ENCODE data around the gene GLP2R.

The GLP2R gene

GRCh38 chr17:9924735-9925191, 99.0 kb downstream of the GLP2R start:
- H3K9me3 ChIP-seq (ENCODE audit: control insufficient read depth, insufficient read depth, low read length): no peaks in the 10 kb centered on the region
- H3K4me1 ChIP-seq (ENCODE audit: insufficient read depth, low read length): no peaks in the 10 kb centered on the region; the same call in 1 of the 2 replicates
- no peaks in the 10 kb centered on the region for H3K36me3 ChIP-seq (ENCODE audit: insufficient read depth, low read length)
- no peak overlapping the region for H3K9ac ChIP-seq (ENCODE audit: low read depth, low read length)

DNA sequence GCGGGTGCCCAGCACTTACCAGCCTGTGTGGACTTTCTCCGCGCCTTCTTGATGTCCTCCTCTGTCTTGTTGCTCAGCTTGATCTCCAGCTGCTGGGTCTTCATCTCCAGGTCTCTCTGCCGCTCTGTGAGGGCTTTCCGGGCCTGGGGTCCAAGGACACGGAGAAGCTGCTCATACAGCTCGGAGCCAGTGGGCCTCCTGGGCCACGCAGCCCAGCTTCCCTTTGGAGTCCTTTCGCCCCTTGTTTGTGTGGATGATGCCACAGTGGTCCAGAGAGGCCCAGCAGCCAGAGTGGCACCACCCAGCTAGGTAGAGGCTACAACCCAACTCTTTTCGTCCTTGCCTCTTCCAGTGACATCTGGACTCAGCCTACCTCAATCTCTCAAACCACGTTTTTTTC, 99.7 kb downstream of the GLP2R start:
- Histone ChIP-seq H3K9me3 (ENCODE audit: control insufficient read depth, insufficient read depth, low read length) (no peaks in the 10 kb centered on the region), H3K36me3 (ENCODE audit: insufficient read depth, low read length) (no peaks in the 10 kb centered on the region), H3K9ac (ENCODE audit: low read depth, low read length) (no peak overlapping the region), H3K4me1 (ENCODE audit: insufficient read depth, low read length) (no peaks in the 10 kb centered on the region; the same call in 1 of the 2 replicates)

- no peaks in the 10 kb centered on the region for H3K36me3 ChIP-seq (ENCODE audit: insufficient read depth, low read length)
- no peaks in the 10 kb centered on the region; the same call in 1 of the 2 replicates for H3K4me1 ChIP-seq (ENCODE audit: insufficient read depth, low read length)
- H3K9ac ChIP-seq (ENCODE audit: low read depth, low read length): no peak overlapping the region
- H3K9me3 ChIP-seq (ENCODE audit: control insufficient read depth, insufficient read depth, low read length): no peaks in the 10 kb centered on the region
These were observed 100.6 kb downstream of the GLP2R start for GRCh38 chr17:9926150-9926804.

GRCh38 chr17:9928601-9929333, 103.0 kb downstream of the GLP2R start:
- H3K9me3 ChIP-seq (ENCODE audit: control insufficient read depth, insufficient read depth, low read length): no peaks in the 10 kb centered on the region
- no peaks in the 10 kb centered on the region for H3K36me3 ChIP-seq (ENCODE audit: insufficient read depth, low read length)
- H3K4me1 ChIP-seq (ENCODE audit: insufficient read depth, low read length): no peaks in the 10 kb centered on the region; the same call in 1 of the 2 replicates
- no peak overlapping the region for H3K9ac ChIP-seq (ENCODE audit: low read depth, low read length)

- H3K4me1 ChIP-seq (ENCODE audit: insufficient read depth, low read length): no peaks in the 10 kb centered on the region; the same call in 1 of the 2 replicates
- no peak overlapping the region for H3K9ac ChIP-seq (ENCODE audit: low read depth, low read length)
- H3K36me3 ChIP-seq (ENCODE audit: insufficient read depth, low read length): no peaks in the 10 kb centered on the region
- no peaks in the 10 kb centered on the region for H3K9me3 ChIP-seq (ENCODE audit: control insufficient read depth, insufficient read depth, low read length)
These were observed 104.1 kb downstream of the GLP2R start for GRCh38 chr17:9929871-9930270.

- Histone ChIP-seq H3K36me3 (ENCODE audit: insufficient read depth, low read length) (no peaks in the 10 kb centered on the region), H3K9ac (ENCODE audit: low read depth, low read length) (no peak overlapping the region), H3K4me1 (ENCODE audit: insufficient read depth, low read length) (no peaks in the 10 kb centered on the region; the same call in 1 of the 2 replicates), H3K9me3 (ENCODE audit: control insufficient read depth, insufficient read depth, low read length) (no peaks in the 10 kb centered on the region)
These were observed 105.5 kb downstream of the GLP2R start for GRCh38 chr17:9931144-9931741.

GRCh38 chr17:9932491-9932890, 106.8 kb downstream of the GLP2R start:
- Histone ChIP-seq H3K4me1 (ENCODE audit: insufficient read depth, low read length) (no peaks in the 10 kb centered on the region; the same call in 1 of the 2 replicates), H3K36me3 (ENCODE audit: insufficient read depth, low read length) (no peaks in the 10 kb centered on the region), H3K9ac (ENCODE audit: low read depth, low read length) (no peak overlapping the region), H3K9me3 (ENCODE audit: control insufficient read depth, insufficient read depth, low read length) (no peaks in the 10 kb centered on the region)

DNA sequence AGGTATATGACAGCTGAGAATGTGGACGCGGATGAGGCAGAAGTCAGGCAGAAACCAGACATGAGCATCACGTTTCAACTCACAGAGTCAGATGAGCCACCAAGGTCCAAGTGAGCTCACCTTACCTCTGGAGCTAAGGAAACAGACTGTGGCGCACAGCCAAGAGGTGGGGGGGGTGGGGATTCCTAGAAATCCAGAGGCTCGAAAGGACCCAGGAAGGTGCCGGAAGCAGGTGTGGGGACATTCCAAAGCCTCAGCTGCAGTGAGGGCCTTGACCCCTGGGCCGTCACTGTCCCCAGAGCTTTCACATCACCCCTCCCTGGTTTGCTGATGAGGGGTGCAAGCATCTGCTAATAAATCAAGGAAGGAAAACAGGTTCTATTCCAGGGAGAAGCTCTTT, 108.6 kb downstream of the GLP2R start:
- H3K36me3 ChIP-seq (ENCODE audit: insufficient read depth, low read length): no peaks in the 10 kb centered on the region
- H3K9ac ChIP-seq (ENCODE audit: low read depth, low read length): no peak overlapping the region
- no peaks in the 10 kb centered on the region for H3K4me1 ChIP-seq (ENCODE audit: insufficient read depth, low read length)
- no peaks in the 10 kb centered on the region for H3K9me3 ChIP-seq (ENCODE audit: control insufficient read depth, insufficient read depth, low read length)

- no peaks in the 10 kb centered on the region for H3K9me3 ChIP-seq (ENCODE audit: control insufficient read depth, insufficient read depth, low read length)
- H3K4me1 ChIP-seq (ENCODE audit: insufficient read depth, low read length): no peaks in the 10 kb centered on the region
- no peak overlapping the region for H3K9ac ChIP-seq (ENCODE audit: low read depth, low read length)
- H3K36me3 ChIP-seq (ENCODE audit: insufficient read depth, low read length): no peaks in the 10 kb centered on the region
These were observed 109.7 kb downstream of the GLP2R start for GRCh38 chr17:9935408-9935807.

- H3K9ac ChIP-seq (ENCODE audit: low read depth, low read length): no peak overlapping the region
- no peaks in the 10 kb centered on the region for H3K9me3 ChIP-seq (ENCODE audit: control insufficient read depth, insufficient read depth, low read length)
- H3K36me3 ChIP-seq (ENCODE audit: insufficient read depth, low read length): no peaks in the 10 kb centered on the region
- no peaks in the 10 kb centered on the region for H3K4me1 ChIP-seq (ENCODE audit: insufficient read depth, low read length)
These were observed 110.4 kb downstream of the GLP2R start for GRCh38 chr17:9936095-9936494.

GRCh38 chr17:9937241-9937761, 111.6 kb downstream of the GLP2R start:
- Histone ChIP-seq H3K9me3 (ENCODE audit: control insufficient read depth, insufficient read depth, low read length) (no peaks in the 10 kb centered on the region), H3K36me3 (ENCODE audit: insufficient read depth, low read length) (no peaks in the 10 kb centered on the region), H3K4me1 (ENCODE audit: insufficient read depth, low read length) (no peaks in the 10 kb centered on the region), H3K9ac (ENCODE audit: low read depth, low read length) (no peak overlapping the region)

- no peaks in the 10 kb centered on the region for H3K4me1 ChIP-seq (ENCODE audit: insufficient read depth, low read length)
- H3K9ac ChIP-seq (ENCODE audit: low read depth, low read length): no peak overlapping the region
- H3K9me3 ChIP-seq (ENCODE audit: control insufficient read depth, insufficient read depth, low read length): no peaks in the 10 kb centered on the region
- no peaks in the 10 kb centered on the region for H3K36me3 ChIP-seq (ENCODE audit: insufficient read depth, low read length)
These were observed 112.2 kb downstream of the GLP2R start for GRCh38 chr17:9937901-9938300.

- Histone ChIP-seq H3K9me3 (ENCODE audit: control insufficient read depth, insufficient read depth, low read length) (no peaks in the 10 kb centered on the region), H3K4me1 (ENCODE audit: insufficient read depth, low read length) (no peaks in the 10 kb centered on the region), H3K9ac (ENCODE audit: low read depth, low read length) (no peak overlapping the region), H3K36me3 (ENCODE audit: insufficient read depth, low read length) (no peaks in the 10 kb centered on the region)
These were observed 113.0 kb downstream of the GLP2R start for GRCh38 chr17:9938764-9939163.

- no peaks in the 10 kb centered on the region for H3K9me3 ChIP-seq (ENCODE audit: control insufficient read depth, insufficient read depth, low read length)
- no peak overlapping the region for H3K9ac ChIP-seq (ENCODE audit: low read depth, low read length)
- H3K4me1 ChIP-seq (ENCODE audit: insufficient read depth, low read length): no peaks in the 10 kb centered on the region
- H3K36me3 ChIP-seq (ENCODE audit: insufficient read depth, low read length): no peaks in the 10 kb centered on the region
These were observed 115.1 kb downstream of the GLP2R start for GRCh38 chr17:9940841-9941240.
